Neutrophil (primary cell): ENCODE data around the gene GEN1.
"Not testable (repeated sequence)": the region's sequence is repeated elsewhere in the genome, so short reads cannot be mapped to it uniquely, and the experiment has no call there.

Experiments
- H3K27ac ChIP-seq: fragments of 200-600 bp; sonication (generic); 2 replicates; pipeline ENCODE4 v1.5.1; 2016; ENCODE audit warnings: mild to moderate bottlenecking, moderate library complexity
- H3K27me3 ChIP-seq: fragments of 200-600 bp; sonication (generic); 2 replicates; pipeline ENCODE4 v1.6.0; 2016; ENCODE audit warnings: mild to moderate bottlenecking
- H3K36me3 ChIP-seq: fragments of 200-600 bp; sonication (generic); 2 replicates; pipeline ENCODE4 v1.5.1; 2017
- H3K4me1 ChIP-seq, 2 experiments: fragments of 200-600 bp in 1 of 2; sonication (generic) in 1 of 2; 1 replicate in 1 of 2; 2 replicates in 1 of 2; pipeline versions ENCODE4 v1.5.1 to v1.6.1; 2013 to 2016; ENCODE audit warnings: low read depth in 1 of 2, low read length in 1 of 2, mild to moderate bottlenecking in 1 of 2, moderate library complexity in 1 of 2; ENCODE audit not compliant: control insufficient read depth in 1 of 2, insufficient read depth in 1 of 2
- H3K4me3 ChIP-seq, 2 experiments: fragments of 200-600 bp in 1 of 2; sonication (generic) in 1 of 2; 1 replicate in 1 of 2; 2 replicates in 1 of 2; pipeline ENCODE4 v1.5.1; 2013 to 2016; ENCODE audit warnings: low read depth in 1 of 2, low read length in 1 of 2, mild to moderate bottlenecking in 1 of 2, moderate library complexity in 1 of 2
- H3K9me3 ChIP-seq: fragments of 200-600 bp; sonication (generic); 2 replicates; pipeline ENCODE4 v1.5.1; 2016
- CTCF ChIP-seq: fragments of 200-600 bp; sonication (generic); IDR thresholded peaks from 2 replicates; pipeline ENCODE4 v1.5.1; 2016; ENCODE audit warnings: antibody characterized with exemption

GEN1 gene

DNA sequence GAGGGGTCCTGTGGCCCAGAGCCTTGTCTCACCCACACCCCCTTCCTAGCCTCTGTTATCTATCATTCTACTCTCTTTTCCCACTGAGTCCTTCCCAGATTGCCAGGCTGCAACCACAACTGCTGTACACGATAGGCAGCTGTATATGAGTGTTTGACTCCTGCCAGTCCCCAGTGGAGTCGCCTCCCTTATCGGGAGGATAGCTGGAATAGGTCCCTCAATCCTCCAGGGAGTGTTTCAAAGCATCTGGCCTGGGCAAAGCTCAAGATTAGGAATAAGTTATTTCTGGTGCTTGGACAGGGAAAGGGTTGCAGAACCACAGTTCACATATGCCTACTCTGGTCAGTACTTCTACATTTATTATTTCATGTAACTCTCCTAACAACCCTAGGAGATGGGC lies 67.1 kb downstream of the GEN1 start:
- Histone ChIP-seq H3K27me3 (no peaks in the 10 kb centered on the region), H3K9me3 (no peaks in the 10 kb centered on the region), H3K4me3 (no peak overlapping the region), H3K4me1 (no peaks in the 10 kb centered on the region), H3K36me3 (no peaks in the 10 kb centered on the region), H3K27ac (no peak overlapping the region)
- no peak for TF ChIP-seq CTCF

GRCh38 chr2:17821535-17822444 lies 67.9 kb downstream of the GEN1 start:
- Histone ChIP-seq H3K36me3 (no peaks in the 10 kb centered on the region), H3K27ac (no peak overlapping the region), H3K27me3 (no peaks in the 10 kb centered on the region), H3K4me1 (no peaks in the 10 kb centered on the region), H3K4me3 (no peak overlapping the region), H3K9me3 (no peaks in the 10 kb centered on the region)
- no peak for TF ChIP-seq CTCF

- no peak for TF ChIP-seq CTCF
- H3K27ac ChIP-seq = no peak overlapping the region
Measured at GRCh38 chr2:17822445-17823117, 68.6 kb downstream of the GEN1 start.

GRCh38 chr2:17823646-17824045 lies 69.7 kb downstream of the GEN1 start:
- not testable (repeated sequence) for H3K9me3 ChIP-seq, H3K36me3 ChIP-seq, H3K27ac ChIP-seq, H3K4me3 ChIP-seq, H3K27me3 ChIP-seq, H3K4me1 ChIP-seq

More at GRCh38 chr2:17822445-17823117, 68.6 kb downstream of the GEN1 start:
- no peak overlapping the region for H3K4me3 ChIP-seq
- no peaks in the 10 kb centered on the region for H3K4me1 ChIP-seq
- H3K27me3 ChIP-seq = no peaks in the 10 kb centered on the region
- no peaks in the 10 kb centered on the region for H3K9me3 ChIP-seq
- H3K36me3 ChIP-seq = no peaks in the 10 kb centered on the region

DNA sequence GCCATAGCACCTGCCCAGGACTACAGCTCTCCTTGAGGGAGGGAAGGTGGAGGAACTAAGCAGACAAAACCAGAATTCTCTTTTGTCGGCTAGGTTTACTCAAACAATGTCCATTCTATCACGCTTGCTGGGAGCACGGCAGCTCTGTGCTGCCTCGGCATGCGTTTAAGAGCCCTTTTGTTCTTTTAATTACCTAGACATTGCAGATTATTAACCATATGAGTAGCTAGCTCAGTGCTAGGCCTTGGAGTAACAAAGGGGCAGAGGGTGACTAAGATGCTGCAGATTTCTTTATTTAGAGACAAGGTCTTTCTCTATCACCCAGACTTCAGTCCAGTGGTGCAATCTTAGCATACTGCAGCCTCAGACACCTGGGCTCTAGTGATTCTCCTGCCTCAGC lies 73.4 kb downstream of the GEN1 start:
- peaks cover 33% of the 10 kb centered on the region for H3K27me3 ChIP-seq
- no peaks in the 10 kb centered on the region for H3K9me3 ChIP-seq
- no peak overlapping the region for H3K27ac ChIP-seq
- H3K4me1 ChIP-seq = no peaks in the 10 kb centered on the region
- TF ChIP-seq CTCF = no peak
- H3K36me3 ChIP-seq = no peaks in the 10 kb centered on the region
- H3K4me3 ChIP-seq = no peak overlapping the region

DNA sequence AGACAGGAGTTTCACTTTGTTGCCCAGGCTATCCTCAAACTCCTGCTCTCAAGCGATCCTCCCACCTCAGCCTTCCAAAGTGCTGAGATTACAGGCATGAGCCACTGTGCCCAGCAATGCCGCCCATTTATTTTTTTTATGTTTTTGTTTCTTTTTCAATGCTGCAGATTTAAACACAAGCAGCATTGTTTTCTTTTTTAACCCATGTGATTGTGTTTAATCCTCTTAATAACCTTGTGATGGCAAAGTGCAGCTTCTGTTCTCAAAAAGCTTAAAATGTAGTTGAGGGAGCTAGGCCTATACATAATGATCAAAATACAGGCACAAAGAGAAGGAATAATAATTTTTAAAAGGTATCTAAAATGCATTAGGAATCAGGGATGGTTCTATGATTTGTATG lies 73.8 kb downstream of the GEN1 start:
- Histone ChIP-seq H3K36me3 (no peaks in the 10 kb centered on the region), H3K9me3 (no peaks in the 10 kb centered on the region), H3K4me1 (no peaks in the 10 kb centered on the region), H3K4me3 (no peak overlapping the region), H3K27me3 (peaks cover 37% of the 10 kb centered on the region), H3K27ac (no peak overlapping the region)
- no peak for TF ChIP-seq CTCF
